A549 (cell line): ENCODE data around the gene GNRH2. TPM values are rescaled to one million over a fixed set of nuclear protein-coding genes. Genes with fewer than 3 reads are reported as not detected.

ENCODE experiments used
- ATAC-seq, 2 experiments: fragments of 200-7000 bp in 1 of 2; fragments of >200 bp in 1 of 2; cut with Nextera tagmentation in 1 of 2; cut with Tn5 transposase in 1 of 2; 3 replicates each; pipeline versions ENCODE4 v1.8.0 to v1.9.1; 2018 to 2020; ENCODE audit warnings: mild to moderate bottlenecking in 1 of 2, moderate library complexity in 1 of 2
- CTCF ChIA-PET: fragments of 300-600 bp; sonication (Branson Sonifier 250); formaldehyde crosslinking; extraction: SDS; loops from one replicate; lab custom pipeline; 2021; ENCODE audit warnings: antibody characterized with exemption, inconsistent platforms; lab: Yijun Ruan, JAX
- POLR2A ChIA-PET: fragments of 350-600 bp; formaldehyde crosslinking; extraction: SDS; loops from one replicate; lab custom pipeline; 2021; ENCODE audit warnings: antibody characterized with exemption, inconsistent platforms; lab: Yijun Ruan, JAX
- DNase-seq, 2 experiments: peaks; one replicate each; pipeline versions ENCODE4 v3.0.0 to v3.0.0-alpha.2; 2011 to 2016; ENCODE audit warnings: low read depth in 1 of 2, low spot score in 1 of 2
- FAIRE-seq: peaks from 2 replicates; lab custom pipeline; 2011; peaks lifted over from hg19 to GRCh38; lab: Jason Lieb, UNC
- H3K27ac ChIP-seq, 2 experiments: fragments of >200 bp; sonication (Bioruptor Twin); formaldehyde crosslinking; 3 replicates each; pipeline ENCODE4 v1.5.1; 2016 to 2017
- H3K4me1 ChIP-seq: fragments of >200 bp; sonication (Bioruptor Twin); formaldehyde crosslinking; 3 replicates; pipeline ENCODE4 v1.6.1; 2016
- H3K4me2 ChIP-seq: fragments of >200 bp; sonication (Bioruptor Twin); formaldehyde crosslinking; 3 replicates; pipeline ENCODE4 v1.6.1; 2016
- H3K4me3 ChIP-seq: fragments of >200 bp; sonication (Bioruptor Twin); formaldehyde crosslinking; 3 replicates; pipeline ENCODE4 v1.5.1; 2016
- H3K9me3 ChIP-seq: fragments of >200 bp; sonication (Bioruptor Twin); formaldehyde crosslinking; 3 replicates; pipeline ENCODE4 v1.6.1; 2016
- BCL3 ChIP-seq: fragments of >200 bp; sonication (Bioruptor Twin); formaldehyde crosslinking; IDR thresholded peaks from 3 replicates; pipeline ENCODE4 v1.6.1; 2016
- CBX8 ChIP-seq: fragments of 200-600 bp; sonication (generic); IDR thresholded peaks from 2 replicates; pipeline ENCODE4 v1.6.1; 2016
- CEBPB ChIP-seq, 2 experiments: fragments of >200 bp in 1 of 2; sonication (Bioruptor Twin) in 1 of 2; formaldehyde crosslinking in 1 of 2; IDR thresholded peaks; 2 replicates each; pipeline ENCODE4 v1.6.1; 2012 to 2016
- CHD2 ChIP-seq: fragments of 150-350 bp; IDR thresholded peaks from 2 replicates; pipeline ENCODE4 v1.6.1; 2014; ENCODE audit warnings: low read length; ENCODE audit not compliant: partially characterized antibody
- CTCF ChIP-seq: fragments of >200 bp; sonication (Bioruptor Twin); formaldehyde crosslinking; IDR thresholded peaks from 3 replicates; pipeline ENCODE4 v1.5.1; 2016
- EHMT2 ChIP-seq: fragments of 200-600 bp; sonication (generic); IDR thresholded peaks from 2 replicates; pipeline ENCODE4 v1.6.1; 2016; ENCODE audit warnings: antibody characterized with exemption, low read depth, mild to moderate bottlenecking, moderate library complexity
- ELK1 ChIP-seq: fragments of 150-350 bp; IDR thresholded peaks from 2 replicates; pipeline ENCODE4 v1.6.1; 2014; ENCODE audit warnings: low read depth, mild to moderate bottlenecking, low read length
- ESRRA ChIP-seq: fragments of 150-350 bp; IDR thresholded peaks from 2 replicates; pipeline ENCODE4 v1.6.1; 2014; ENCODE audit warnings: mild to moderate bottlenecking, low read length, borderline replicate concordance
- FOSB ChIP-seq: fragments of 250-450 bp; sonication (Bioruptor Pico); IDR thresholded peaks from 2 replicates; pipeline ENCODE4 v1.5.0; 2020; ENCODE audit warnings: mild to moderate bottlenecking, moderate library complexity
- FOXS1 ChIP-seq: fragments of 250-450 bp; sonication (Bioruptor Pico); IDR thresholded peaks from 2 replicates; pipeline ENCODE4 v1.5.0; 2020; ENCODE audit warnings: mild to moderate bottlenecking, moderate library complexity
- HEYL ChIP-seq: fragments of 250-450 bp; sonication (Bioruptor Pico); IDR thresholded peaks from 2 replicates; pipeline ENCODE4 v1.8.0; 2021; ENCODE audit warnings: mild to moderate bottlenecking, moderate library complexity
- HOXA7 ChIP-seq: fragments of 250-450 bp; sonication (Bioruptor Pico); IDR thresholded peaks from 2 replicates; pipeline ENCODE4 v1.5.0; 2020; ENCODE audit warnings: mild to moderate bottlenecking, moderate library complexity
- HOXB13 ChIP-seq: fragments of 250-450 bp; sonication (Bioruptor Pico); IDR thresholded peaks from 2 replicates; pipeline ENCODE4 v1.5.0; 2020; ENCODE audit warnings: low read depth, mild to moderate bottlenecking, moderate library complexity
- KDM5A ChIP-seq: fragments of 200-600 bp; sonication (generic); IDR thresholded peaks from 2 replicates; pipeline ENCODE4 v1.6.1; 2016; ENCODE audit warnings: antibody characterized with exemption, mild to moderate bottlenecking
- MAZ ChIP-seq: fragments of 150-350 bp; IDR thresholded peaks from 2 replicates; pipeline ENCODE4 v1.6.1; 2014; ENCODE audit warnings: antibody characterized with exemption, low read depth, low read length, borderline replicate concordance
- PBX3 ChIP-seq: IDR thresholded peaks from 2 replicates; pipeline ENCODE4 v1.6.1; 2012
- POLR2A ChIP-seq: IDR thresholded peaks from 2 replicates; pipeline ENCODE4 v1.6.1; 2012; ENCODE audit warnings: mild to moderate bottlenecking, low read length
- POLR2AphosphoS2 ChIP-seq: conservative IDR thresholded peaks from 2 replicates; pipeline ENCODE4 v1.6.1; 2012; ENCODE audit warnings: low read length, improper control_type of control experiment, inconsistent platforms
- RARB ChIP-seq: fragments of 250-450 bp; sonication (Bioruptor Pico); IDR thresholded peaks from 2 replicates; pipeline ENCODE4 v1.8.0; 2021; ENCODE audit warnings: mild to moderate bottlenecking, moderate library complexity
- RCOR1 ChIP-seq: fragments of 150-350 bp; IDR thresholded peaks from 2 replicates; pipeline ENCODE4 v1.6.1; 2014; ENCODE audit warnings: antibody characterized with exemption, low read length, low read depth
- REST ChIP-seq: fragments of 200-600 bp; sonication (generic); IDR thresholded peaks from 2 replicates; pipeline ENCODE4 v1.6.1; 2016; ENCODE audit warnings: antibody characterized with exemption, mild to moderate bottlenecking, moderate library complexity
- RNF2 ChIP-seq: fragments of 200-600 bp; sonication (generic); IDR thresholded peaks from 2 replicates; pipeline ENCODE4 v1.6.1; 2016; ENCODE audit warnings: low read depth, mild to moderate bottlenecking, antibody characterized with exemption, moderate library complexity, borderline replicate concordance
- TFCP2L1 ChIP-seq: fragments of 250-450 bp; sonication (Bioruptor Pico); IDR thresholded peaks from 2 replicates; pipeline ENCODE4 v1.5.0; 2021; ENCODE audit warnings: mild to moderate bottlenecking
- WGBS: methylation state at CpG from one replicate; pipeline ENCODE4 v1.1.6; 2017; ENCODE audit errors: missing lambda C conversion rate; 5-methylcytosine and 5-hydroxymethylcytosine counted together
- polyA plus RNA-seq, 4 experiments: library from polyadenylated mRNA; depleted of rRNA in 3 of 4; stranded (reverse); fragments of >200 nt; fragmentation: RNase III in 1 of 4; extraction: RNeasy Plus Mini Kit Qiagen cat#74134 plus additional on column Dnase treatment in 1 of 4; gene quantifications; 2 replicates in 3 of 4; 3 replicates in 1 of 4; pipeline ENCODE4 v1.2.3, GENCODE V29; 2011 to 2017

GNRH2 gene
- polyA plus RNA-seq, 2 of the 4 experiments (the other 2 are of a cell fraction), result 0.12 TPM; not detected in 1

GRCh38 chr20:3071266-3071609 lies 27.8 kb downstream of the GNRH2 start:
- 82% methylated on average over 16 of the region's 16 CpGs for WGBS
- DNase-seq, result no peak
- POLR2A ChIA-PET, result no interaction called here
- no peak for FAIRE-seq
- Histone ChIP-seq H3K4me3 (no peak overlapping the region), H3K4me1 (peaks cover 20% of the 10 kb centered on the region), H3K9me3 (no peaks in the 10 kb centered on the region), H3K4me2 (no peak overlapping the region), H3K27ac (no peak overlapping the region)
- CTCF ChIA-PET, result interaction anchor here (0.6 kb wide), 1 partner anchor 18 kb away, joined by 4 read pairs; no protein-coding TSS in a partner anchor
- no peak for TF ChIP-seq HOXA7
- TF ChIP-seq FOSB (CRISPR knock-in tag), result no peak
- TF ChIP-seq PBX3, result no peak
- no peak for TF ChIP-seq BCL3
- no peak for TF ChIP-seq POLR2A
- TF ChIP-seq ESRRA, result no peak
- ATAC-seq, result no peak

- no peak for TF ChIP-seq CBX8
- TF ChIP-seq RARB, result no peak
- no peak for TF ChIP-seq EHMT2
- no peak for TF ChIP-seq BCL3
- TF ChIP-seq HEYL (CRISPR knock-in tag), result no peak
- TF ChIP-seq ELK1, result no peak
- no peak for TF ChIP-seq TFCP2L1 (CRISPR knock-in tag)
- TF ChIP-seq RCOR1, result no peak
- TF ChIP-seq CEBPB (IDR thresholded peaks at IDR 0.05), result no peak
- TF ChIP-seq KDM5A, result no peak
- TF ChIP-seq ESRRA, result no peak
- TF ChIP-seq REST, result no peak
- TF ChIP-seq RNF2, result no peak
- no peak for TF ChIP-seq HOXB13 (CRISPR knock-in tag)
- no peak for TF ChIP-seq CTCF
- TF ChIP-seq POLR2AphosphoS2, result no peak
- TF ChIP-seq CHD2, result no peak
- no peak for TF ChIP-seq FOXS1 (CRISPR knock-in tag)
- TF ChIP-seq MAZ, result no peak
- no peak for TF ChIP-seq FOSB (CRISPR knock-in tag)
- no peak for DNase-seq
- ChIA-PET CTCF (interaction anchor here (0.6 to 6.4 kb wide), 2 partner anchors 18 to 19 kb away, joined by 4 to 45 read pairs; no protein-coding TSS in a partner anchor), POLR2A (no interaction called here)
- Histone ChIP-seq H3K27ac (no peak within 1 kb of the TSS), H3K4me3 (no peak within 1 kb of the TSS), H3K4me2 (no peak within 1 kb of the TSS), H3K4me1 (peaks cover 14% of the 10 kb centered on the region), H3K9me3 (no peaks in the 10 kb centered on the region)
- no peak for FAIRE-seq
- no peak for ATAC-seq
- WGBS, result 90% methylated on average over 85 of the region's 95 CpGs
These were observed 28.4 kb downstream of the GNRH2 start, which contains the start of gene OXT for GRCh38 chr20:3071610-3072529. Gene OXT (plus strand): TSS chr20:3071620. CDS start chr20:3071656, 36 bp downstream.
